ENCODE data around the gene FRAT1.

FRAT1 gene

GRCh38 chr10:97323501-97323900, 4.4 kb downstream of the FRAT1 start:
- Histone ChIP-seq H3K36me3 (replicated peaks) (no peaks in the 10 kb centered on the region), H3K4me3 (ENCODE audit: low read depth, low read length) (no peak overlapping the region), H3K27me3 (replicated peaks) (peaks cover 5% of the 10 kb centered on the region), H3K27ac (no peak overlapping the region)
- DNase-seq: no peak
- in situ Hi-C loops (cut with HindIII; ENCODE audit: low pct_ligation_motif_present, low sequenced_read_pairs): no loop called here
- no peak for TF ChIP-seq CTCF (IDR thresholded peaks at IDR 0.05; ENCODE audit: low read depth, low read length, missing control alignments)

- no peak for TF ChIP-seq CTCF (IDR thresholded peaks at IDR 0.05; ENCODE audit: low read depth, low read length, missing control alignments)
- no peak overlapping the region for H3K27ac ChIP-seq
- in situ Hi-C loops (cut with HindIII; ENCODE audit: low pct_ligation_motif_present, low sequenced_read_pairs): no loop called here
- no peaks in the 10 kb centered on the region for H3K36me3 ChIP-seq (replicated peaks)
- H3K4me3 ChIP-seq (ENCODE audit: low read depth, low read length): no peak overlapping the region
- H3K27me3 ChIP-seq (replicated peaks): no peaks in the 10 kb centered on the region
- DNase-seq: no peak
Measured at GRCh38 chr10:97325754-97326153, 6.7 kb downstream of the FRAT1 start.

- Histone ChIP-seq H3K36me3 (replicated peaks) (no peaks in the 10 kb centered on the region), H3K4me3 (ENCODE audit: low read depth, low read length) (no peak overlapping the region), H3K27me3 (replicated peaks) (no peaks in the 10 kb centered on the region), H3K27ac (no peak overlapping the region)
- in situ Hi-C loops (cut with HindIII; ENCODE audit: low pct_ligation_motif_present, low sequenced_read_pairs): no loop called here
- no peak for DNase-seq
- no peak for TF ChIP-seq CTCF (IDR thresholded peaks at IDR 0.05; ENCODE audit: low read depth, low read length, missing control alignments)
Measured at GRCh38 chr10:97327348-97328294, 8.6 kb downstream of the FRAT1 start.

- Histone ChIP-seq H3K36me3 (replicated peaks) (no peaks in the 10 kb centered on the region), H3K27ac (no peak overlapping the region), H3K27me3 (replicated peaks) (no peaks in the 10 kb centered on the region), H3K4me3 (ENCODE audit: low read depth, low read length) (no peak overlapping the region)
- DNase-seq: no peak
- no peak for TF ChIP-seq CTCF (IDR thresholded peaks at IDR 0.05; ENCODE audit: low read depth, low read length, missing control alignments)
- in situ Hi-C loops (cut with HindIII; ENCODE audit: low pct_ligation_motif_present, low sequenced_read_pairs): no loop called here
Measured at GRCh38 chr10:97328646-97329453, 9.8 kb downstream of the FRAT1 start.

GRCh38 chr10:97329766-97330165, 10.7 kb downstream of the FRAT1 start:
- TF ChIP-seq CTCF (IDR thresholded peaks at IDR 0.05; ENCODE audit: low read depth, low read length, missing control alignments): no peak
- Histone ChIP-seq H3K36me3 (replicated peaks) (no peaks in the 10 kb centered on the region), H3K27ac (no peak overlapping the region), H3K4me3 (ENCODE audit: low read depth, low read length) (no peak overlapping the region), H3K27me3 (replicated peaks) (no peaks in the 10 kb centered on the region)
- no peak for DNase-seq
- in situ Hi-C loops (cut with HindIII; ENCODE audit: low pct_ligation_motif_present, low sequenced_read_pairs): no loop called here

Data from brain microvascular endothelial cell (primary cell).